H9 (cell line): ENCODE data around the gene SCAF1. TPM values are rescaled to one million over a fixed set of nuclear protein-coding genes. Genes with fewer than 3 reads are reported as not detected.

Experiments used
- DNase-seq: peaks from one replicate; pipeline ENCODE4 v3.0.0-alpha.2; 2017
- H2AFZ ChIP-seq: one replicate; pipeline ENCODE4 v1.6.1; 2013; ENCODE audit warnings: mild to moderate bottlenecking, low read length, control low read depth, moderate library complexity
- H2AK5ac ChIP-seq: 2 replicates; pipeline ENCODE4 v1.6.1; 2013; ENCODE audit warnings: low read length, control low read depth, mixed read lengths; ENCODE audit not compliant: insufficient read length
- H2BK120ac ChIP-seq: one replicate; pipeline ENCODE4 v1.6.1; 2013; ENCODE audit warnings: low read depth, mild to moderate bottlenecking, low read length, control low read depth, inconsistent platforms; ENCODE audit not compliant: poor library complexity, severe bottlenecking
- H2BK12ac ChIP-seq: 2 replicates; pipeline ENCODE4 v1.6.1; 2013; ENCODE audit warnings: low read length, control low read depth, mixed read lengths, low read depth; ENCODE audit not compliant: insufficient read length
- H2BK15ac ChIP-seq: 2 replicates; pipeline ENCODE4 v1.6.1; 2013; ENCODE audit warnings: low read depth, low read length, control low read depth
- H2BK20ac ChIP-seq: one replicate; pipeline ENCODE4 v1.6.1; 2013; ENCODE audit warnings: low read depth, mild to moderate bottlenecking, low read length, control low read depth, inconsistent platforms; ENCODE audit not compliant: poor library complexity, severe bottlenecking
- H2BK5ac ChIP-seq: 2 replicates; pipeline ENCODE4 v1.6.1; 2013; ENCODE audit warnings: low read length, control low read depth, mixed read lengths; ENCODE audit not compliant: insufficient read length
- H3K14ac ChIP-seq: 2 replicates; pipeline ENCODE4 v1.6.1; 2013; ENCODE audit warnings: low read length, control low read depth; ENCODE audit not compliant: insufficient read depth
- H3K18ac ChIP-seq: 2 replicates; pipeline ENCODE4 v1.6.1; 2013; ENCODE audit warnings: low read depth, mild to moderate bottlenecking, mixed read lengths, low read length, control low read depth; ENCODE audit not compliant: insufficient read length
- H3K23ac ChIP-seq: 2 replicates; pipeline ENCODE4 v1.6.1; 2013; ENCODE audit warnings: low read length, control low read depth, mixed read lengths, low read depth; ENCODE audit not compliant: insufficient read length
- H3K23me2 ChIP-seq: 2 replicates; pipeline ENCODE4 v1.6.1; 2013; ENCODE audit warnings: low read depth, mild to moderate bottlenecking, mixed read lengths, low read length, control low read depth; ENCODE audit not compliant: insufficient read length, poor library complexity, severe bottlenecking
- H3K27ac ChIP-seq: 2 replicates; pipeline ENCODE4 v1.5.1; 2013; ENCODE audit warnings: low read length, control low read depth, mixed read lengths, low read depth; ENCODE audit not compliant: insufficient read length
- H3K27me3 ChIP-seq: 2 replicates; pipeline ENCODE4 v1.6.1; 2013; ENCODE audit warnings: low read length, control low read depth, inconsistent platforms; ENCODE audit not compliant: insufficient read depth
- H3K4ac ChIP-seq: 2 replicates; pipeline ENCODE4 v1.6.1; 2013; ENCODE audit warnings: low read depth, mild to moderate bottlenecking, control low read depth, inconsistent platforms, low read length, moderate library complexity
- H3K4me1 ChIP-seq: 2 replicates; pipeline ENCODE4 v1.6.1; 2013; ENCODE audit warnings: low read length, control low read depth, inconsistent platforms; ENCODE audit not compliant: insufficient read depth
- H3K4me2 ChIP-seq: 2 replicates; pipeline ENCODE4 v1.6.1; 2013; ENCODE audit warnings: low read length, control low read depth, mixed read lengths; ENCODE audit not compliant: insufficient read length, insufficient read depth
- H3K56ac ChIP-seq: 2 replicates; pipeline ENCODE4 v1.6.1; 2013; ENCODE audit warnings: low read depth, mild to moderate bottlenecking, mixed read lengths, low read length, control low read depth; ENCODE audit not compliant: insufficient read length
- H3K79me1 ChIP-seq: 2 replicates; pipeline ENCODE4 v1.6.1; 2013; ENCODE audit warnings: low read depth, mild to moderate bottlenecking, moderate library complexity, low read length, control low read depth, inconsistent platforms; ENCODE audit not compliant: insufficient read depth, poor library complexity, severe bottlenecking
- H3K79me2 ChIP-seq: 2 replicates; pipeline ENCODE4 v1.6.1; 2013; ENCODE audit warnings: low read length, control low read depth, inconsistent platforms; ENCODE audit not compliant: insufficient read depth
- H3K9ac ChIP-seq: 2 replicates; pipeline ENCODE4 v1.6.1; 2013; ENCODE audit warnings: low read length, control low read depth, mixed read lengths; ENCODE audit not compliant: insufficient read length; ENCODE audit errors: extremely low read depth
- H3K9me3 ChIP-seq: one replicate; pipeline ENCODE4 v1.6.1; 2013; ENCODE audit warnings: low read depth, low read length, inconsistent platforms; ENCODE audit not compliant: control insufficient read depth
- H3T11ph ChIP-seq: one replicate; pipeline ENCODE4 v1.6.1; 2013; ENCODE audit warnings: mild to moderate bottlenecking, low read length, control low read depth, inconsistent platforms
- H4K20me1 ChIP-seq: one replicate; pipeline ENCODE4 v1.6.1; 2013; ENCODE audit not compliant: control insufficient read depth, insufficient read length, insufficient read depth
- H4K5ac ChIP-seq: 2 replicates; pipeline ENCODE4 v1.6.1; 2013; ENCODE audit warnings: low read depth, mild to moderate bottlenecking, mixed read lengths, low read length, control low read depth; ENCODE audit not compliant: insufficient read length
- H4K8ac ChIP-seq: replicated peaks from 2 replicates; pipeline ENCODE4 v1.6.1; 2013; ENCODE audit warnings: low read length, control low read depth, mixed read lengths, low read depth; ENCODE audit not compliant: insufficient read length
- H4K91ac ChIP-seq: 2 replicates; pipeline ENCODE4 v1.6.1; 2013; ENCODE audit warnings: low read depth, mild to moderate bottlenecking, moderate library complexity, mixed read lengths, low read length, control low read depth; ENCODE audit not compliant: insufficient read length
- H3K27ac Mint-ChIP-seq, 3 experiments: 2 replicates in 2 of 3; 3 replicates in 1 of 3; pipeline ENCODE4 v1.8.0; 2020 to 2021; ENCODE audit warnings: mixed read lengths in 3 of 3, mild to moderate bottlenecking in 1 of 3, moderate library complexity in 1 of 3
- H3K27me3 Mint-ChIP-seq: 2 replicates; pipeline ENCODE4 v1.8.0; 2021; ENCODE audit warnings: low read depth, mild to moderate bottlenecking, moderate library complexity, mixed read lengths
- H3K36me3 Mint-ChIP-seq, 3 experiments: 2 replicates in 2 of 3; 3 replicates in 1 of 3; pipeline ENCODE4 v1.8.0; 2020 to 2021; ENCODE audit warnings: low read depth in 3 of 3, mixed read lengths in 3 of 3; ENCODE audit not compliant: insufficient read depth in 1 of 3
- H3K4me1 Mint-ChIP-seq, 2 experiments: 2 replicates each; pipeline ENCODE4 v1.8.0; 2020; ENCODE audit warnings: mixed read lengths in 2 of 2
- H3K4me3 Mint-ChIP-seq, 2 experiments: 2 replicates in 1 of 2; 3 replicates in 1 of 2; pipeline ENCODE4 v1.8.0; 2020 to 2021; ENCODE audit warnings: mild to moderate bottlenecking in 2 of 2, mixed read lengths in 2 of 2, moderate library complexity in 1 of 2
- H3K9me3 Mint-ChIP-seq, 2 experiments: 2 replicates in 1 of 2; 3 replicates in 1 of 2; pipeline ENCODE4 v1.8.0; 2020; ENCODE audit warnings: mild to moderate bottlenecking in 2 of 2, mixed read lengths in 2 of 2, moderate library complexity in 1 of 2
- CTCF ChIP-seq: fragments of 200-600 bp; sonication (generic); conservative IDR thresholded peaks from 3 replicates; pipeline ENCODE4 v1.8.0; 2021; ENCODE audit warnings: antibody characterized with exemption, mild to moderate bottlenecking
- WGBS: extraction: QIAGEN DNeasy Blood & Tissue Kit; methylation state at CpG from one replicate; pipeline ENCODE4 v1.1.7; 2013; ENCODE audit warnings: missing lambda C conversion rate, low lambda C conversion rate, mixed read lengths; ENCODE audit not compliant: insufficient read length; ENCODE audit errors: extremely low coverage; 5-methylcytosine and 5-hydroxymethylcytosine counted together
- total RNA-seq: library from RNA; stranded (reverse); gene quantifications from 2 replicates; pipeline ENCODE4 v1.2.1, GENCODE V29; 2021

SCAF1 gene
- total RNA-seq, 1 experiment from 2014 or later, result 85.3 TPM

GRCh38 chr19:49681830-49682229 is 39.8 kb downstream of the SCAF1 start:
- Mint-ChIP-seq H3K36me3 (peaks cover 46 to 58% (median 55%) of the 10 kb centered on the region in 3 experiments), H3K27ac (no peak overlapping the region), H3K9me3 (no peaks in the 10 kb centered on the region; a peak in 3 of 5 replicates), H3K4me3 (no peak overlapping the region), H3K4me1 (peaks cover 25 to 48% of the 10 kb centered on the region in 2 experiments), H3K27me3 (peaks cover 2% of the 10 kb centered on the region; the same call in 1 of the 2 replicates)
- Histone ChIP-seq H3K14ac (no peak overlapping the region), H2AK5ac (no peak overlapping the region), H4K5ac (no peak overlapping the region), H4K8ac (no peak overlapping the region), H3K79me1 (peaks cover 2% of the 10 kb centered on the region), H3K56ac (no peak overlapping the region), H2BK120ac (no peak overlapping the region), H2BK5ac (no peak overlapping the region), H3K9me3 (no peaks in the 10 kb centered on the region), H2AFZ (no peak overlapping the region), H3K4me1 (peaks cover 4% of the 10 kb centered on the region; the same call in 1 of the 2 replicates), H3K23ac (no peak overlapping the region), H3K27ac (no peak overlapping the region), H3K9ac (no peak overlapping the region), H3K18ac (no peak overlapping the region), H3K4ac (no peak overlapping the region), H2BK20ac (no peak overlapping the region), H3T11ph (no peak overlapping the region), H4K91ac (no peak overlapping the region), H3K79me2 (peaks cover 22% of the 10 kb centered on the region; the same call in 1 of the 2 replicates), H2BK12ac (no peak overlapping the region), H3K23me2 (no peaks in the 10 kb centered on the region), H2BK15ac (no peak overlapping the region), H3K4me2 (no peak overlapping the region), H4K20me1 (no peaks in the 10 kb centered on the region), H3K27me3 (no peaks in the 10 kb centered on the region)
- DNase-seq, result no peak
- no CpG with 5 or more reads among the region's 19 CpGs for WGBS
- no peak for TF ChIP-seq CTCF
